Measurements from ENCODE around the gene HMOX1. TPM values are rescaled to one million over a fixed set of nuclear protein-coding genes. Genes with fewer than 3 reads are reported as not detected.

The HMOX1 gene
- total and polyA plus RNA-seq, 2 of the 13 experiments (the other 11 are each of a cell fraction or from before 2014, with no cell fraction given) = 53.6 to 67.4 TPM

GRCh38 chr22:35354068-35354467, 26.8 kb upstream of the HMOX1 start:
- no peak for ATAC-seq
- no peaks in the 10 kb centered on the region for H3K9me3 ChIP-seq (ENCODE audit: low read length)
- CTCF ChIA-PET (ENCODE audit: low intra/inter-chr PET ratio, low total read pairs) = no interaction called here
- no peaks in the 10 kb centered on the region for H3K79me2 ChIP-seq (ENCODE audit: insufficient read depth, low read length)
- TF ChIP-seq ZNF768 (CRISPR knock-in tag; IDR thresholded peaks at IDR 0.05) (peak; percentile 97), FUBP1 (CRISPR knock-in tag; IDR thresholded peaks at IDR 0.05; ENCODE audit: borderline replicate concordance) (no peak)
- 72% methylated on average over 4 of the region's 4 CpGs for WGBS (ENCODE audit: low lambda C conversion rate)
- intact Hi-C loops (cut with micrococcal nuclease; ENCODE audit: unreplicated experiment) (loop anchor here (5.0 kb wide), 3 partner anchors 43 to 73 kb away; no protein-coding TSS in a partner anchor), in situ Hi-C loops (cut with HindIII; ENCODE audit: extremely low pct_ligation_motif_present, low pct_unique_long_range_greater_than_20kb) (loop anchor here (5.0 kb wide), 1 partner anchor 233 kb away; no protein-coding TSS in a partner anchor)
- H4K20me1 ChIP-seq (ENCODE audit: insufficient read depth, low read length) = no peaks in the 10 kb centered on the region
- no TSS peak for BruUV-seq (replicated peaks)
- H3K4me3 ChIP-seq (replicated peaks in 1 of 3; ENCODE audit: insufficient read depth in 1 of 3, low read depth in 2 of 3, low read length in 3 of 3) = no peak overlapping the region
- no peak for DNase-seq (ENCODE audit: low spot score)
- no peak overlapping the region for H2AFZ ChIP-seq (ENCODE audit: low read length)
- FAIRE-seq = no peak
- H3K27ac ChIP-seq (ENCODE audit: extremely low read length, insufficient read depth, low read length) = no peak overlapping the region
- no peaks in the 10 kb centered on the region; a peak in 2 of 5 replicates for H3K27me3 ChIP-seq (ENCODE audit: control insufficient read depth in 1 of 2, insufficient read depth in 2 of 2, low read length in 2 of 2)
- POLR2A ChIA-PET = no interaction called here
- H3K36me3 ChIP-seq (replicated peaks in 1 of 2; ENCODE audit: control insufficient read depth in 1 of 2, insufficient read depth in 2 of 2, low read length in 2 of 2) = no peaks in the 10 kb centered on the region
- peaks cover 68% of the 10 kb centered on the region for H3K4me1 ChIP-seq (ENCODE audit: insufficient read depth, low read length)
- H3K4me2 ChIP-seq (ENCODE audit: low read depth, low read length) = no peak overlapping the region
- no peak overlapping the region for H3K9ac ChIP-seq (ENCODE audit: insufficient read depth, low read depth, low read length)

- H3K36me3 ChIP-seq (replicated peaks in 1 of 2; ENCODE audit: control insufficient read depth in 1 of 2, insufficient read depth in 2 of 2, low read length in 2 of 2) = no peaks in the 10 kb centered on the region
- intact Hi-C loops (cut with micrococcal nuclease; ENCODE audit: unreplicated experiment) (no loop called here), in situ Hi-C loops (cut with HindIII; ENCODE audit: extremely low pct_ligation_motif_present, low pct_unique_long_range_greater_than_20kb) (no loop called here)
- H3K4me1 ChIP-seq (ENCODE audit: insufficient read depth, low read length) = peaks cover 80% of the 10 kb centered on the region
- 55% methylated on average over 6 of the region's 6 CpGs for WGBS (ENCODE audit: low lambda C conversion rate)
- no peaks in the 10 kb centered on the region for H3K79me2 ChIP-seq (ENCODE audit: insufficient read depth, low read length)
- TF ChIP-seq ZMYM3 (CRISPR knock-in tag; IDR thresholded peaks at IDR 0.05) (peak; percentile 36; the same call in 1 of the 2 replicates), MAZ (IDR thresholded peaks at IDR 0.05; ENCODE audit: borderline replicate concordance, low read depth, low read length) (no peak), MAZ (CRISPR knock-in tag; IDR thresholded peaks at IDR 0.05; ENCODE audit: low read depth) (no peak)
- BruUV-seq (replicated peaks) = no TSS peak
- ATAC-seq = no peak
- ChIA-PET POLR2A (no interaction called here), CTCF (ENCODE audit: low intra/inter-chr PET ratio, low total read pairs) (no interaction called here)
- H3K4me2 ChIP-seq (ENCODE audit: low read depth, low read length) = no peak overlapping the region
- FAIRE-seq = no peak
- H3K9ac ChIP-seq (ENCODE audit: insufficient read depth, low read depth, low read length) = no peak overlapping the region
- H3K27ac ChIP-seq (ENCODE audit: extremely low read length, insufficient read depth, low read length) = no peak overlapping the region
- no peak for DNase-seq (ENCODE audit: low spot score)
- H4K20me1 ChIP-seq (ENCODE audit: insufficient read depth, low read length) = no peaks in the 10 kb centered on the region
- no peaks in the 10 kb centered on the region for H3K9me3 ChIP-seq (ENCODE audit: low read length)
- no peak overlapping the region for H2AFZ ChIP-seq (ENCODE audit: low read length)
- no peak overlapping the region for H3K4me3 ChIP-seq (replicated peaks in 1 of 3; ENCODE audit: insufficient read depth in 1 of 3, low read depth in 2 of 3, low read length in 3 of 3)
- H3K27me3 ChIP-seq (ENCODE audit: control insufficient read depth in 1 of 2, insufficient read depth in 2 of 2, low read length in 2 of 2) = no peaks in the 10 kb centered on the region; a peak in 2 of 5 replicates
Observed at GRCh38 chr22:35357883-35358621, 22.8 kb upstream of the HMOX1 start.
